Measurements from ENCODE around the gene USP12.

Gene USP12

GRCh38 chr13:27027086-27027667 lies 144.4 kb downstream of the USP12 start:
- TF ChIP-seq REST (IDR thresholded peaks at IDR 0.05; ENCODE audit: insufficient read depth in 1 of 2, low read depth in 2 of 2, low read length in 2 of 2) (no peak), SIN3A (IDR thresholded peaks at IDR 0.05; ENCODE audit: borderline replicate concordance, insufficient read depth, low read length) (no peak), TAF1 (IDR thresholded peaks at IDR 0.05; ENCODE audit: borderline replicate concordance, insufficient read depth, low read length) (no peak), FOXP2 (optimal IDR thresholded peaks at IDR 0.05; ENCODE audit: borderline replicate concordance, extremely low read depth, extremely low read length, insufficient read depth) (no peak), POLR2AphosphoS5 (IDR thresholded peaks at IDR 0.05; ENCODE audit: low read depth, low read length) (no peak)

GRCh38 chr13:27026396-27026795 lies 145.2 kb downstream of the USP12 start:
- TF ChIP-seq FOXP2 (optimal IDR thresholded peaks at IDR 0.05; ENCODE audit: borderline replicate concordance, extremely low read depth, extremely low read length, insufficient read depth) (no peak), SIN3A (IDR thresholded peaks at IDR 0.05; ENCODE audit: borderline replicate concordance, insufficient read depth, low read length) (no peak), REST (IDR thresholded peaks at IDR 0.05; ENCODE audit: insufficient read depth in 1 of 2, low read depth in 2 of 2, low read length in 2 of 2) (no peak), TAF1 (IDR thresholded peaks at IDR 0.05; ENCODE audit: borderline replicate concordance, insufficient read depth, low read length) (no peak), POLR2AphosphoS5 (IDR thresholded peaks at IDR 0.05; ENCODE audit: low read depth, low read length) (no peak)

- no peak for TF ChIP-seq SIN3A (IDR thresholded peaks at IDR 0.05; ENCODE audit: borderline replicate concordance, insufficient read depth, low read length)
- TF ChIP-seq FOXP2 (optimal IDR thresholded peaks at IDR 0.05; ENCODE audit: borderline replicate concordance, extremely low read depth, extremely low read length, insufficient read depth) = no peak
- TF ChIP-seq POLR2AphosphoS5 (IDR thresholded peaks at IDR 0.05; ENCODE audit: low read depth, low read length) = no peak
- TF ChIP-seq REST (IDR thresholded peaks at IDR 0.05; ENCODE audit: insufficient read depth in 1 of 2, low read depth in 2 of 2, low read length in 2 of 2) = no peak
These were observed 146.7 kb downstream of the USP12 start for GRCh38 chr13:27024776-27025492.

GRCh38 chr13:27024074-27024461 lies 147.5 kb downstream of the USP12 start:
- no peak for TF ChIP-seq SIN3A (IDR thresholded peaks at IDR 0.05; ENCODE audit: borderline replicate concordance, insufficient read depth, low read length)
- TF ChIP-seq FOXP2 (optimal IDR thresholded peaks at IDR 0.05; ENCODE audit: borderline replicate concordance, extremely low read depth, extremely low read length, insufficient read depth) = no peak
- TF ChIP-seq REST (IDR thresholded peaks at IDR 0.05; ENCODE audit: insufficient read depth in 1 of 2, low read depth in 2 of 2, low read length in 2 of 2) = no peak
- no peak for TF ChIP-seq TAF1 (IDR thresholded peaks at IDR 0.05; ENCODE audit: borderline replicate concordance, insufficient read depth, low read length)
- TF ChIP-seq POLR2AphosphoS5 (IDR thresholded peaks at IDR 0.05; ENCODE audit: low read depth, low read length) = no peak
